Endodermal cell (in vitro differentiated cells): ENCODE data around the gene NOP16. TPM values are rescaled to one million over a fixed set of nuclear protein-coding genes. Genes with fewer than 3 reads are reported as not detected.

Experiments
- DNase-seq: peaks from one replicate; pipeline ENCODE4 v3.0.0-alpha.2; 2017
- H3K27ac ChIP-seq: 2 replicates; pipeline ENCODE4 v1.5.1; 2013; ENCODE audit warnings: mild to moderate bottlenecking, low read depth, low read length, moderate library complexity
- H3K27me3 ChIP-seq: 2 replicates; pipeline ENCODE4 v1.6.1; 2013; ENCODE audit warnings: mild to moderate bottlenecking, low read length, moderate library complexity; ENCODE audit not compliant: insufficient read depth, control insufficient read depth, poor library complexity, severe bottlenecking
- H3K36me3 ChIP-seq: 2 replicates; pipeline ENCODE4 v1.7.0; 2013; ENCODE audit warnings: mild to moderate bottlenecking, low read length, moderate library complexity; ENCODE audit not compliant: control insufficient read depth, insufficient read depth
- H3K4me1 ChIP-seq: one replicate; pipeline ENCODE4 v1.7.0; 2013; ENCODE audit warnings: low read length; ENCODE audit not compliant: control insufficient read depth, insufficient read depth
- H3K4me3 ChIP-seq: 2 replicates; pipeline ENCODE4 v1.5.1; 2013; ENCODE audit warnings: mild to moderate bottlenecking, low read length, moderate library complexity
- H3K9ac ChIP-seq: 2 replicates; pipeline ENCODE4 v1.6.1; 2013; ENCODE audit warnings: mild to moderate bottlenecking, low read length, moderate library complexity; ENCODE audit not compliant: poor library complexity, severe bottlenecking; ENCODE audit errors: extremely low read depth
- H3K9me3 ChIP-seq: 2 replicates; pipeline ENCODE4 v1.6.1; 2013; ENCODE audit warnings: mild to moderate bottlenecking, low read length, moderate library complexity; ENCODE audit not compliant: control insufficient read depth
- H3K27ac Mint-ChIP-seq: 2 replicates; pipeline ENCODE4 v1.8.0; 2020; ENCODE audit warnings: mixed read lengths
- H3K27me3 Mint-ChIP-seq: 2 replicates; pipeline ENCODE4 v1.8.0; 2021; ENCODE audit warnings: mild to moderate bottlenecking, mixed read lengths; ENCODE audit not compliant: insufficient read depth
- H3K36me3 Mint-ChIP-seq: 2 replicates; pipeline ENCODE4 v1.8.0; 2020; ENCODE audit warnings: low read depth, mixed read lengths
- H3K4me1 Mint-ChIP-seq: 2 replicates; pipeline ENCODE4 v1.8.0; 2020; ENCODE audit warnings: mixed read lengths
- H3K4me3 Mint-ChIP-seq: 2 replicates; pipeline ENCODE4 v1.8.0; 2020; ENCODE audit warnings: mild to moderate bottlenecking, moderate library complexity, mixed read lengths
- H3K9me3 Mint-ChIP-seq: 2 replicates; pipeline ENCODE4 v1.8.0; 2020; ENCODE audit warnings: mild to moderate bottlenecking, mixed read lengths
- CTCF ChIP-seq: fragments of 200-600 bp; sonication (generic); conservative IDR thresholded peaks from 2 replicates; pipeline ENCODE4 v1.5.0; 2021; ENCODE audit warnings: antibody characterized with exemption, mild to moderate bottlenecking
- WGBS, 2 experiments: methylation state at CpG; one replicate each; pipeline versions ENCODE4 v1.1.5 to v1.1.7; 2013; ENCODE audit warnings: missing lambda C conversion rate in 2 of 2, mixed read lengths in 1 of 2; ENCODE audit not compliant: insufficient coverage in 1 of 2, insufficient read length in 1 of 2; 5-methylcytosine and 5-hydroxymethylcytosine counted together
- total RNA-seq, 2 donors: library from RNA; stranded (reverse); fragmentation: NEBNext Ultra II Directional in 1 of 2; extraction: Animal tissue kit (Norgen Biotek cat#: 25700) in 1 of 2; gene quantifications; 2 replicates in 1 of 2; 3 replicates in 1 of 2; pipeline ENCODE4 v1.2.1, GENCODE V29; 2021

The NOP16 gene
- total RNA-seq, 2 donors from 2014 or later: 18.6 to 31.3 TPM

DNA sequence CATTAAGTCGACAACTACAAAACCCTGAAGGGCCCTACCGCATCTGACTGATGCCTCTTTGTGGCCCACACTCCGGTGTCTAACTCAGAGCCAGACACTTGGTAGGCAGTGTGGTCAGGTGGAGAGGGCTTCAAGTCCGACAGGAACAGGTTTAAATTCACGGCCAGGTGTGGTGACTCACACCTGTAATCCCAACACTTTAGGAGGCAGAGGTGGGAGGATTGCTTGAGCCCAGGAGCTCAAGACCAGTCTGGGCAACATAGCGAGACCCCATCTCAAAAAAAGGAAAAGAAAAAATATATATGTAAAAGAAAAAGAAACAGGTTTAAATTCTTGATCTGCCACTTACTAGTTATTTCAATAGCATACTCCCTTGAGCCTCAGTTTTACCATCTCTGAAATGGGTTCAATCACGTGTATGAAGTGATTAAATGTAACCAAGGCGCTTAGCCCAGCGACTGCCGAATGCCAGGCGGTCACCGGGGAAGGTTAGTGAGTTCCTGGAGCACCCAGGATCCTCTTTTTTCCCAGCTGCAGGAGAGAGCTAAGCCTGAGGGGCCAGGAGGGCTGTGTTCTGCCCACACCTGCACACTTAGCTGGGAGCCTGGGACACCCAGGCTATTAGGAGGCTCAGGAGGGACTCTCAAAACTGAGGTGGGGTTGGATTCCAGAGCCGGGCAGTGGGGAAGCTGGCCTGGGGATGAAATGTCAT lies 27.0 kb upstream of the NOP16 start:
- Histone ChIP-seq H3K9ac (peak overlapping the region; percentile 88), H3K27ac (no peak overlapping the region), H3K4me1 (peaks cover 3% of the 10 kb centered on the region), H3K4me3 (peak overlapping the region; percentile 95), H3K27me3 (no peaks in the 10 kb centered on the region), H3K36me3 (peaks cover 23% of the 10 kb centered on the region), H3K9me3 (peaks cover 20% of the 10 kb centered on the region)
- Mint-ChIP-seq H3K9me3 (peaks cover 32% of the 10 kb centered on the region), H3K27ac (peak overlapping the region; percentile 61), H3K4me1 (peaks cover 4% of the 10 kb centered on the region), H3K4me3 (peak overlapping the region; percentile 63), H3K36me3 (peaks cover 6% of the 10 kb centered on the region), H3K27me3 (peaks cover 9% of the 10 kb centered on the region)
- TF ChIP-seq CTCF: no peak
- DNase-seq: no peak
- 81 to 83% methylated on average over 6 to 12 of the region's 13 CpGs for WGBS, 2 experiments

DNA sequence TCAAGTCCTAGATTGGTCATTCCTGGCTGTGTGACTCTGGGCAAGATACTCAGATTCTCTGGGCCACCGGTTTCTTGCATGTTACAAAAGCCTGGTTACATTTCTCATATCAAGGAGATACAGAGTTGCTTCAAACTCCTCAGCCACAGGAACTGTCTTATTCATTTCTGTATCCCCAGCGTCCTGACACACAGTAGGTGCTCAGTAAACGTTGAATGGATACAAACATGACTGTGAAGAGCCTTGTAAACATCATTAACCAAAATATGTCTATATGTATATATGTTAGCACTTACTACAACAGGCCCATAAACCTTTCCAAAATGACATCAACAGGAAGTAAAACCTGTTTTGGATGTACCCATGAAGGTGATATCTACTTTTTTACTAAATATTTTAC lies 26.3 kb upstream of the NOP16 start:
- Histone ChIP-seq H3K27ac (no peak overlapping the region), H3K36me3 (peaks cover 30% of the 10 kb centered on the region), H3K27me3 (no peaks in the 10 kb centered on the region), H3K9ac (peak overlapping the region; percentile 88), H3K9me3 (peaks cover 13% of the 10 kb centered on the region), H3K4me3 (peak overlapping the region; percentile 95), H3K4me1 (peaks cover 3% of the 10 kb centered on the region)
- peaks cover 26% of the 10 kb centered on the region for H3K9me3 Mint-ChIP-seq
- peaks cover 4% of the 10 kb centered on the region for H3K4me1 Mint-ChIP-seq
- H3K4me3 Mint-ChIP-seq: peak overlapping the region; percentile 63
- no peak for TF ChIP-seq CTCF
- peaks cover 9% of the 10 kb centered on the region for H3K27me3 Mint-ChIP-seq
- H3K36me3 Mint-ChIP-seq: peaks cover 11% of the 10 kb centered on the region
- WGBS, 2 experiments: 83 to 100% methylated on average over 1 to 3 of the region's 3 CpGs
- no peak for DNase-seq
- no peak overlapping the region for H3K27ac Mint-ChIP-seq

- peaks cover 19% of the 10 kb centered on the region for H3K9me3 Mint-ChIP-seq
- no peak for DNase-seq
- peaks cover 11% of the 10 kb centered on the region for H3K36me3 Mint-ChIP-seq
- WGBS, 2 experiments: 85 to 87% methylated on average over 6 to 7 of the region's 7 CpGs
- peaks cover 8% of the 10 kb centered on the region for H3K9me3 ChIP-seq
- no peak overlapping the region for H3K4me3 Mint-ChIP-seq
- peaks cover 4% of the 10 kb centered on the region for H3K4me1 Mint-ChIP-seq
- H3K4me3 ChIP-seq: peak overlapping the region; percentile 95
- H3K9ac ChIP-seq: no peak overlapping the region
- peak overlapping the region; percentile 37 for H3K27ac Mint-ChIP-seq
- peaks cover 3% of the 10 kb centered on the region for H3K4me1 ChIP-seq
- H3K27ac ChIP-seq: no peak overlapping the region
- peaks cover 36% of the 10 kb centered on the region for H3K36me3 ChIP-seq
- no peak for TF ChIP-seq CTCF
- H3K27me3 Mint-ChIP-seq: peaks cover 9% of the 10 kb centered on the region
- H3K27me3 ChIP-seq: no peaks in the 10 kb centered on the region
Observed at GRCh38 chr5:176413709-176414191, 25.4 kb upstream of the NOP16 start.
